ENCODE results near the gene ARF6. TPM values are rescaled to one million over a fixed set of nuclear protein-coding genes. Genes with fewer than 3 reads are reported as not detected.
"Not testable (repeated sequence)": the region's sequence is repeated elsewhere in the genome, so short reads cannot be mapped to it uniquely, and the experiment has no call there.

Gene ARF6
- polyA plus RNA-seq, 4 donors: 80.4 to 89.5 (median 85.1) TPM

DNA sequence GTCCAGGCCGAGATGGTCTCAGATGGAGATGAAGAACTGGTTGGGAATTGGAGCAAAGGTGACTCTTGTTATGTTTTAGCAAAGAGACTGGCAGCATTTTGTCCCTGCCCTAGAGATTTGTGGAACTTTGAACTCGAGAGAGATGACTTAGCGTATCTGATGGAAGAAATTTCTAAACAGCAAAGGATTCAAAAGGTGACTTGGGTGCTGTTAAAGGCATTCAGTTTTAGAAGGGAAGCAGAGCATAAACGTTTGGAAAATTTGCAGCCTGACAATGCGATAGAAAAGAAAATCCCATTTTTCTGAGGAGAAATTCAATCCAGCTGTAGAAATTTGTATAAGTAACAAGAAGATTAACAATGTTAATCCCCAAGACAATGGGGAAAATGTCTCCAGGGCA, 44.0 kb downstream of the ARF6 start:
- not testable (repeated sequence) for DNase-seq (ENCODE audit: low read depth in 4 of 4, low spot score in 2 of 4)

GRCh38 chr14:49939215-49939614, 46.3 kb downstream of the ARF6 start:
- DNase-seq (ENCODE audit: low read depth in 4 of 4, low spot score in 2 of 4): not testable (repeated sequence)

DNA sequence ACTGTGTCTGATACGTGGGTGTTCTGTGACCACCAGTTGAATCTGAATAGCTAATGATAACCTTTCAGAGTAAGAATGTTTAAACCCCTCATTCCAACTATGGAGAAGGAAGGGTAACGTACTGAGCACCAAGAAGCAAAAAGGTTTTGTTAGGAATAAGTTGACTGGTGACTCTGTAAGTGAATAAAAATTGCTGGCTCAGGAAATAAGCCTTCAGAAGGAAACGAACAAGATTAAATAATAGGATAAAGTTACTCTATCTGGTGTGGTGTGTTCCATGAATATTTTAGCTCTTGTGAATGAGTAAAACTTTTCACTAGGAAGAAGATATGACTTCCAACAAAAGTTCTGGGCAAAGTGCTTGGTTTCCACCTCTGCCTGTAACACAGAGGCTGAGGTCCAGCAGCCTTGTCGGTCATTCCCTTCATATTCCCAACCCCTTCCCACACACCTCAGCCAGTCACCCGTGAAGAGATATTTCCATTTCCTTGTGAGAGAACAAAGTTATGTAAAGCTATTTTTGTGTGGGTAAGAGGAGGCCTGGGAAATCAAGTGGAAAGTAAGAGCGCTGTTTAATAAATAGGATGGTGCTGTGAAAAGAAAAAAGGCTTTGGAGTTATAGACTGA, 47.1 kb downstream of the ARF6 start:
- peak in 1 of 4 donors; percentile 44 for DNase-seq (ENCODE audit: low read depth in 4 of 4, low spot score in 2 of 4)

- no peak for DNase-seq (ENCODE audit: low read depth in 4 of 4, low spot score in 2 of 4)
Measured at GRCh38 chr14:49940808-49941421, 48.0 kb downstream of the ARF6 start.

DNA sequence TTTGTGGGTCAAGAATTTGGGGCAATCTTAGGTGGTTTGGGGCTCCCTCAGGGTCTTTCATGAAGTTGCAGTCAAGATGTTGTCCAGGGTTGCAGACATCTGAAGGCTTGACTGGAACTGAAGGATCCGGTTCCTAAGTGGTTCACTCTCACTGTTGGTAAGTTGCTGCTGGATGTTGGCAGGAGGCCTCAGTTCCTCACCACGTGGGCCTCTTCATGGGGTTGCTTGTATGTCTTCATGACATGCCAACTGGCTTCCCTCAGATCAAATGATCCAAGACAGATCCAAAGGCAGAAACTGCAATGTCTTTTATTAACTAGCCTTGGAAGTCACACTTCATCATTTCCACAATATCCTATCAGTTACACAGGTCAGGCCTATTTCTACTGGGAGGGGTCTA, 49.2 kb downstream of the ARF6 start:
- DNase-seq (ENCODE audit: low read depth in 4 of 4, low spot score in 2 of 4): no peak

DNA sequence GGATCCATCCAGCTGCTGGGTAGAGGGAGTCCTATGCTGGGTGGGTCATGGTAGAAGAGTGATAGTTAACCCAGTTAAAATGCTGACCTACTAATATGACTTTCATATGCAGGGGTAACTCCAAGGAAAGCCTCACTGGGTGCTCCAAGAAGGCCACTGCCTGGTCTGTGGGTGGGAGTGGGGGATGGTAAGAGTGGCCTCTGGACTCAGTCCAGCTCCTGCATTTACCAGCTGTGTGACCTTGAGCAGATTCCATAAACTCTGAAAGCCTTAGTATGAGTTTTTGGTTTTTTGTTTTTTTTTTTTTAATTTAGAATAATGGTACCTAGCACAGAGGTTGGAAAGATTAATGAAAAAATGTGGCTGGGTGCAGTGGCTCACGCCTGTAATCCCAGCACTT, 51.6 kb downstream of the ARF6 start:
- no peak for DNase-seq (ENCODE audit: low read depth in 4 of 4, low spot score in 2 of 4)

DNA sequence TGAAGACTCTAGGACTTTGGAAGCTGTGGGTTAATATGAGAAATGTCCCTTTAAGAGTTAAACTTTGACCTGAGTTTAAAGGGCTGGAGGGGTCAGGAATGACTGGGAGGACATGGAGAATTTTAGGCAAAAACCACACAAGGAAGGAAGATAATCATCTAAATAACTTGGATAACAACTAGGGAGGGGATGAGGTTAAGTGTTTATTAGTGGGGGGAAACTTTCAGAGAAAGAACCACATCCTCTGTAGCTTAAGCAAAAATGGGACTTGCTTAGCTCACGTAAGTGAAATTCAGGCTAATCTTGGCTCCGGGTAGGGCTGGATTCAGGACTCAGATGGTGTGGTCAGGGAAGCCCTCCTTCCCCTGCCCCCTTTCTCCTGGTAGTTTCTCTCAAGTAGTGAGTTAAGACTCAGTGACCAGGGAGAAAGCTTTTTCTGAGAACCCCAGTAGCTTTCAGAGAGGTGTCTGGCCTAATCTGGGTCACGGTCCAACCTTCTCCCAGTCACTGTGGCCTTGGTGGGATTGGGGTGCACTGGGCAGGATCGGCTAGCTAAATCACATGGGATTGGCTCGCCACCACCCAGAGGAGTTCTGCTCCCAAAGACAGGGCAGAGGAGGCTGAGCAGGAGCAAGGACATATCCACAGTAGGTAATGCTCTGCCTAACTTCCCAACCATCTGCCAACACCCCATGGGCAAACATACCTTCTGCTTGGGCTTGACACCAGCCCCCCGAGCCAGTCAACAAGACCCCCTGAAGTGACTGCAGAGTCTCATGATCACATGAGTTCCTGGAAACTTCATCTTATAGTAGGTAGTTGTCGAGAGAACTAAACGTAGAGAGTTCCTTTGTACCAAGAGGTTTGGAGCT, 52.8 kb downstream of the ARF6 start:
- no peak for DNase-seq (ENCODE audit: low read depth in 4 of 4, low spot score in 2 of 4)

Other genes starting within 250 kb of the ARF6 start
- gene POLE2, start 204.9 kb upstream of the ARF6 start, polyA plus RNA-seq (ENCODE audit: insufficient read length in 4 of 4): 10 to 100 TPM; 12.5 to 31.9 (median 19.0) TPM
- gene KLHDC1, start 200.0 kb upstream of the ARF6 start, polyA plus RNA-seq (ENCODE audit: insufficient read length in 4 of 4): 1 to 10 TPM; 4.9 to 8.2 (median 6.1) TPM
- 100 to 1,000 TPM; 135 to 180 (median 160) TPM for gene KLHDC2, start 124.9 kb upstream of the ARF6 start, polyA plus RNA-seq (ENCODE audit: insufficient read length in 4 of 4)
- 100 to 1,000 TPM in 1 of 4 donors, 10 to 100 TPM in 3; 81.3 to 101 (median 91.7) TPM for gene NEMF, start 40.3 kb upstream of the ARF6 start, polyA plus RNA-seq (ENCODE audit: insufficient read length in 4 of 4)
- 10 to 100 TPM; 13.3 to 21.2 (median 14.7) TPM for gene VCPKMT, start 223.5 kb downstream of the ARF6 start, polyA plus RNA-seq (ENCODE audit: insufficient read length in 4 of 4)